ENCODE results near the gene CCL2. TPM values are rescaled to one million over a fixed set of nuclear protein-coding genes. Genes with fewer than 3 reads are reported as not detected.

CCL2 gene
- total RNA-seq, 3 donors from 2014 or later: 7.4 to 64.4 (median 26.5) TPM

- Histone ChIP-seq H3K4me3 (no peak overlapping the region), H3K36me3 (no peaks in the 10 kb centered on the region), H3K4me1 (no peaks in the 10 kb centered on the region), H3K9me3 (no peaks in the 10 kb centered on the region), H3K27me3 (no peaks in the 10 kb centered on the region), H3K27ac (no peak overlapping the region)
- intact Hi-C loops (cut with DNase I; ENCODE audit: low total_unique reads): no loop called here
- no peak for TF ChIP-seq POLR2A (IDR thresholded peaks at IDR 0.05)
- TF ChIP-seq POLR2AphosphoS5 (IDR thresholded peaks at IDR 0.05): no peak
- TF ChIP-seq CTCF (IDR thresholded peaks at IDR 0.05): no peak
- no peak for DNase-seq (ENCODE audit: low spot score in 2 of 2)
Measured at GRCh38 chr17:34230342-34230741, 24.7 kb upstream of the CCL2 start.

- intact Hi-C loops (cut with DNase I; ENCODE audit: low total_unique reads): no loop called here
- H3K4me1 ChIP-seq: peaks cover 0 to 10% of the 10 kb centered on the region in 2 donors
- H3K4me3 ChIP-seq: no peak overlapping the region
- no peaks in the 10 kb centered on the region for H3K27me3 ChIP-seq
- H3K27ac ChIP-seq: peak overlapping the region; percentile 64 to 78
- H3K36me3 ChIP-seq: no peaks in the 10 kb centered on the region
- TF ChIP-seq POLR2AphosphoS5 (IDR thresholded peaks at IDR 0.05): no peak
- no peak for TF ChIP-seq CTCF (IDR thresholded peaks at IDR 0.05)
- TF ChIP-seq POLR2A (IDR thresholded peaks at IDR 0.05): no peak
- DNase-seq (ENCODE audit: low spot score in 2 of 2): no peak
- no peaks in the 10 kb centered on the region for H3K9me3 ChIP-seq
Measured at GRCh38 chr17:34234616-34235015, 20.5 kb upstream of the CCL2 start.

- DNase-seq (ENCODE audit: low spot score in 2 of 2): peak in 1 of 2 donors; percentile 43
- TF ChIP-seq POLR2AphosphoS5 (IDR thresholded peaks at IDR 0.05): peak in 1 of 3 donors; percentile 33
- no peak for TF ChIP-seq POLR2A (IDR thresholded peaks at IDR 0.05)
- Histone ChIP-seq H3K4me1 (peaks cover 0 to 10% of the 10 kb centered on the region in 2 donors), H3K27me3 (no peaks in the 10 kb centered on the region), H3K36me3 (no peaks in the 10 kb centered on the region), H3K4me3 (no peak overlapping the region), H3K27ac (peak overlapping the region; percentile 64 to 78), H3K9me3 (no peaks in the 10 kb centered on the region)
- intact Hi-C loops (cut with DNase I; ENCODE audit: low total_unique reads): no loop called here
Measured at GRCh38 chr17:34235389-34236028, 19.6 kb upstream of the CCL2 start.

- DNase-seq (ENCODE audit: low spot score in 2 of 2): no peak
- Histone ChIP-seq H3K9me3 (no peaks in the 10 kb centered on the region), H3K27ac (peak overlapping the region in 1 of 2 donors; percentile 78), H3K27me3 (no peaks in the 10 kb centered on the region), H3K36me3 (no peaks in the 10 kb centered on the region), H3K4me1 (peaks cover 0 to 10% of the 10 kb centered on the region in 2 donors), H3K4me3 (no peak overlapping the region)
- no peak for TF ChIP-seq CTCF (IDR thresholded peaks at IDR 0.05)
- TF ChIP-seq POLR2AphosphoS5 (IDR thresholded peaks at IDR 0.05): no peak
- no peak for TF ChIP-seq POLR2A (IDR thresholded peaks at IDR 0.05)
- intact Hi-C loops (cut with DNase I; ENCODE audit: low total_unique reads): no loop called here
Measured at GRCh38 chr17:34236281-34236892, 18.7 kb upstream of the CCL2 start.

- TF ChIP-seq POLR2AphosphoS5 (IDR thresholded peaks at IDR 0.05) (no peak), CTCF (IDR thresholded peaks at IDR 0.05) (no peak)
- intact Hi-C loops (cut with DNase I; ENCODE audit: low total_unique reads): no loop called here
- Histone ChIP-seq H3K27ac (no peak overlapping the region), H3K36me3 (no peaks in the 10 kb centered on the region), H3K4me3 (no peak overlapping the region), H3K4me1 (peaks cover 0 to 10% of the 10 kb centered on the region in 2 donors), H3K9me3 (no peaks in the 10 kb centered on the region), H3K27me3 (no peaks in the 10 kb centered on the region)
- DNase-seq (ENCODE audit: low spot score in 2 of 2): no peak
Measured at GRCh38 chr17:34237458-34237857, 17.6 kb upstream of the CCL2 start.

Measured in breast epithelium (tissue), 4 donors.